Neural crest cell (in vitro differentiated cells): ENCODE data around the gene PRL. TPM values are rescaled to one million over a fixed set of nuclear protein-coding genes. Genes with fewer than 3 reads are reported as not detected.

ENCODE experiments used
- DNase-seq: peaks from one replicate; pipeline ENCODE4 v3.0.0; 2021; ENCODE audit warnings: low read depth, mixed read lengths, low spot score
- H3K27ac Mint-ChIP-seq: one replicate; pipeline ENCODE4 v1.8.0; 2021; ENCODE audit warnings: mild to moderate bottlenecking, mixed read lengths; ENCODE audit not compliant: unreplicated experiment
- H3K27me3 Mint-ChIP-seq: 2 replicates; pipeline ENCODE4 v1.8.0; 2021; ENCODE audit warnings: low read depth, mild to moderate bottlenecking, mixed read lengths
- H3K36me3 Mint-ChIP-seq: 2 replicates; pipeline ENCODE4 v1.8.0; 2021; ENCODE audit warnings: low read depth, mild to moderate bottlenecking, mixed read lengths
- H3K4me1 Mint-ChIP-seq: 2 replicates; pipeline ENCODE4 v1.8.0; 2021; ENCODE audit warnings: mixed read lengths
- H3K4me3 Mint-ChIP-seq: one replicate; pipeline ENCODE4 v1.8.0; 2021; ENCODE audit warnings: mild to moderate bottlenecking, mixed read lengths
- H3K9me3 Mint-ChIP-seq: 2 replicates; pipeline ENCODE4 v1.8.0; 2021; ENCODE audit warnings: mixed read lengths
- CTCF ChIP-seq: fragments of 200-600 bp; sonication (generic); conservative IDR thresholded peaks from 2 replicates; pipeline ENCODE4 v1.5.0; 2021; ENCODE audit warnings: antibody characterized with exemption, mild to moderate bottlenecking
- total RNA-seq: library from RNA; stranded (reverse); gene quantifications from 2 replicates; pipeline ENCODE4 v1.2.1, GENCODE V29; 2021

Gene PRL
- total RNA-seq, 1 donor from 2014 or later, result not detected

GRCh38 chr6:22295145-22295544, 1.7 kb downstream of the PRL start:
- no peak overlapping the region for H3K4me3 Mint-ChIP-seq
- H3K27ac Mint-ChIP-seq, result no peak overlapping the region
- H3K36me3 Mint-ChIP-seq, result peaks cover 2% of the 10 kb centered on the region
- no peaks in the 10 kb centered on the region for H3K27me3 Mint-ChIP-seq
- peaks cover 3% of the 10 kb centered on the region for H3K4me1 Mint-ChIP-seq
- H3K9me3 Mint-ChIP-seq, result peaks cover 4% of the 10 kb centered on the region
- no peak for TF ChIP-seq CTCF
- no peak for DNase-seq

DNA sequence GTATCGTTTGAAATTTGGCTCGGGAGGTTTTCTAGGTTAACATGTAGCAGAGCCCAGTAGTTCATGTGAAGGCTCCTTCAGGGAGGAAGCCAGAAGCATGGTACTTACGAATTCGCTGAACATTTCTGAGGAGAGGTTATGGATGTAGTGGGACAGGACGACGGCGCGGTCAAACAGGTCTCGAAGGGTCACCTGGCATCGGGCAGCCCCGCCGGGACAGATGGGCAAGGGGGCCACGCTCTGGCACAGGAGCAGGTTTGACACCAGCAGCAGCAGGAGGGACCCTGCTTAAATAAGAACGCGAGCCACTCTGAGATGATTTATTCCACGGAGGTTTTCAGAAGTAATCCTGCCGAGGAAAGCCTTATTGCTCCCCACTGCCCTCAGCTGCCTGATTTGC, 2.5 kb downstream of the PRL start:
- Mint-ChIP-seq H3K36me3 (peaks cover 2% of the 10 kb centered on the region), H3K9me3 (peaks cover 6% of the 10 kb centered on the region), H3K4me3 (no peak overlapping the region), H3K27ac (no peak overlapping the region), H3K4me1 (no peaks in the 10 kb centered on the region), H3K27me3 (no peaks in the 10 kb centered on the region)
- TF ChIP-seq CTCF, result no peak
- DNase-seq, result no peak

GRCh38 chr6:22290045-22290444, 6.8 kb downstream of the PRL start:
- no peak for DNase-seq
- Mint-ChIP-seq H3K9me3 (peaks cover 5% of the 10 kb centered on the region), H3K27ac (no peak overlapping the region), H3K4me1 (no peaks in the 10 kb centered on the region), H3K4me3 (no peak overlapping the region), H3K36me3 (no peaks in the 10 kb centered on the region), H3K27me3 (no peaks in the 10 kb centered on the region)
- TF ChIP-seq CTCF, result no peak

- H3K27me3 Mint-ChIP-seq, result no peaks in the 10 kb centered on the region
- no peak overlapping the region for H3K27ac Mint-ChIP-seq
- H3K36me3 Mint-ChIP-seq, result no peaks in the 10 kb centered on the region
- H3K4me1 Mint-ChIP-seq, result no peaks in the 10 kb centered on the region
- no peak overlapping the region for H3K4me3 Mint-ChIP-seq
- peaks cover 5% of the 10 kb centered on the region for H3K9me3 Mint-ChIP-seq
- TF ChIP-seq CTCF, result no peak
- no peak for DNase-seq
Observed at GRCh38 chr6:22288721-22289120, 8.1 kb downstream of the PRL start.

DNA sequence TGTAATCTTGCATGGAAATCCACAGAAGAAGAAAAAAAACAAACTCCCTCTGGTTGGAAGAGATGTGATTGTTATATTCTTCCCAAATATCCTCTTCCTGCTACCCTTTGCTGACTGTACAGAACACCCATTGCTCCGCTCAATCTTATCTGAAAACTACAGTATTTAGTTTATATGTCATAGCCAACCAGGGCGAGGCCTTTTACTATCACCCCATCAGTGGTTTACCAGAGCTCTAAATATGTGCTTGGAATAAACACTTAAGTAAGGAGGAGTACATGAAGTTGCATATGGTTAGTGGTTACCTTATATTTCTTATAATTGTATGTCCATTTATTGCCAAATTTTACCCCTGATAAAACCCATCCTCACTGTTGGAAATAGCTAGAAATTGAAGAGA, 12.2 kb downstream of the PRL start:
- no peak for DNase-seq
- Mint-ChIP-seq H3K4me1 (no peaks in the 10 kb centered on the region), H3K27ac (no peak overlapping the region), H3K27me3 (no peaks in the 10 kb centered on the region), H3K9me3 (peaks cover 3% of the 10 kb centered on the region), H3K36me3 (no peaks in the 10 kb centered on the region), H3K4me3 (no peak overlapping the region)
- no peak for TF ChIP-seq CTCF
